ACC112 (cell line): Measurements from ENCODE around the gene BMERB1.
"Not testable (repeated sequence)": the region's sequence is repeated elsewhere in the genome, so short reads cannot be mapped to it uniquely, and the experiment has no call there.

Experiments
- H2AFZ ChIP-seq: fragments of 200-600 bp; sonication (generic); one replicate; pipeline ENCODE4 v1.6.0; 2017; ENCODE audit warnings: antibody characterized with exemption, low read length; ENCODE audit not compliant: unreplicated experiment
- H3K27ac ChIP-seq: fragments of 200-600 bp; sonication (generic); 2 replicates; pipeline ENCODE4 v1.5.1; 2014; ENCODE audit warnings: low read depth, mild to moderate bottlenecking, antibody characterized with exemption, low read length, moderate library complexity
- H3K27me3 ChIP-seq: fragments of 200-600 bp; sonication (generic); 2 replicates; pipeline ENCODE4 v1.6.1; 2014; ENCODE audit warnings: mild to moderate bottlenecking, antibody characterized with exemption, low read length, moderate library complexity, mixed read lengths; ENCODE audit not compliant: insufficient read depth
- H3K36me3 ChIP-seq: fragments of 200-600 bp; sonication (generic); 2 replicates; pipeline ENCODE4 v1.6.1; 2016; ENCODE audit warnings: mild to moderate bottlenecking, antibody characterized with exemption, low read length, moderate library complexity, mixed read lengths; ENCODE audit not compliant: insufficient read depth
- H3K4me1 ChIP-seq: fragments of 200-600 bp; sonication (generic); one replicate; pipeline ENCODE4 v1.6.1; 2016; ENCODE audit warnings: low read length, mixed read lengths; ENCODE audit not compliant: insufficient read depth, unreplicated experiment, control insufficient read depth
- H3K4me3 ChIP-seq: fragments of 200-600 bp; sonication (generic); 2 replicates; pipeline ENCODE4 v1.5.1; 2014; ENCODE audit warnings: mild to moderate bottlenecking, low read depth, low read length
- H3K79me2 ChIP-seq: fragments of 200-600 bp; sonication (generic); one replicate; pipeline ENCODE4 v1.6.0; 2016; ENCODE audit warnings: low read length; ENCODE audit not compliant: control insufficient read depth, unreplicated experiment, insufficient read depth

BMERB1 gene

GRCh38 chr16:15444264-15444663 lies 9.9 kb downstream of the BMERB1 start:
- Histone ChIP-seq H3K79me2 (peaks cover 17% of the 10 kb centered on the region), H3K27ac (no peak overlapping the region), H3K4me1 (peaks cover 26% of the 10 kb centered on the region), H3K27me3 (no peaks in the 10 kb centered on the region), H3K4me3 (no peak overlapping the region), H2AFZ (no peak overlapping the region), H3K36me3 (peaks cover 7% of the 10 kb centered on the region; the same call in 1 of the 2 replicates)

DNA sequence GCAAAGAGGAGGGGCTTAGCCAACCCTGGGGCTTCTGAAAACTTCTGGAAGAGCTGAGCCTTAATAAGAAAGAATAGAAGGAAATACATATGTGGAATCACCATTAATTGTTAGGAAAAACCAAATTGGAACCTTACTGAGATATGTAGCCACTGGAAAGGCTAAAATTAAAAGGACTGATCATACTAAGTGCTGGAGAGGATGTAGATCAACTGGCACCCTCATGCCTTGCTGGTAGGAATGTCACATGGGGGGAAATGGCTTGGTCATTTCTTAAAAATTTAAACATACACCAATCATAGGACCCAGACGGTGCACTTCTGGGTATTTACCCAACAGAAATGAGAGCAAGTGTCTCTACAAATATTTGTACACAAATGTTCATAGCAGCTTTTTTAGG lies 11.1 kb downstream of the BMERB1 start:
- Histone ChIP-seq H3K4me1 (peaks cover 19% of the 10 kb centered on the region), H3K27ac (no peak overlapping the region), H3K79me2 (peaks cover 17% of the 10 kb centered on the region), H3K36me3 (peaks cover 7% of the 10 kb centered on the region; the same call in 1 of the 2 replicates), H2AFZ (no peak overlapping the region), H3K27me3 (no peaks in the 10 kb centered on the region), H3K4me3 (no peak overlapping the region)

GRCh38 chr16:15446901-15447300 lies 12.5 kb downstream of the BMERB1 start:
- no peak overlapping the region for H2AFZ ChIP-seq
- no peaks in the 10 kb centered on the region for H3K27me3 ChIP-seq

DNA sequence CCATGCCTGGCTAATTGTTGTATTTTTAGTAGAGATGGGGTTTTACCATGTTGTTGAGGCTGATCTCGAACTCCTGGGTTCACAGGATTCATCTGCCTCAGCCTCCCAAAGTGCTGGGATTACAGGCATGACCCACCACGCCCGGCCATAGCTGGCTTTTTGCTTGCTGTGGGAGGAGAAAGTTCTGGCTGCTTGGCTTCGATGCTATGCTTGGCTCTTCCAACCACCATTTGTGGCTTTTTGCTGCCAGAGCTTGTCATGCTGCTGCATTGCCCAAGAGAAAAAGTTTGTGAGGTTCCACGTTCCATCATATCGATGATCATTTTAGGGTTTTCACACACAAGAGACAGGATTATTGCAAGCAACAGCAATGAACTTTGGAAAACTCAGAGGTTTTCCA lies 16.2 kb downstream of the BMERB1 start:
- H3K27me3 ChIP-seq, result no peaks in the 10 kb centered on the region
- no peaks in the 10 kb centered on the region; the same call in 1 of the 2 replicates for H3K36me3 ChIP-seq
- H2AFZ ChIP-seq, result no peak overlapping the region
- no peak overlapping the region for H3K27ac ChIP-seq
- no peak overlapping the region for H3K4me3 ChIP-seq
- H3K4me1 ChIP-seq, result peaks cover 6% of the 10 kb centered on the region
- no peaks in the 10 kb centered on the region for H3K79me2 ChIP-seq

More at GRCh38 chr16:15446901-15447300, 12.5 kb downstream of the BMERB1 start:
- peaks cover 7% of the 10 kb centered on the region; the same call in 1 of the 2 replicates for H3K36me3 ChIP-seq
- H3K79me2 ChIP-seq, result peaks cover 12% of the 10 kb centered on the region
- H3K4me1 ChIP-seq, result peaks cover 4% of the 10 kb centered on the region
- no peak overlapping the region for H3K4me3 ChIP-seq
- H3K27ac ChIP-seq, result no peak overlapping the region

DNA sequence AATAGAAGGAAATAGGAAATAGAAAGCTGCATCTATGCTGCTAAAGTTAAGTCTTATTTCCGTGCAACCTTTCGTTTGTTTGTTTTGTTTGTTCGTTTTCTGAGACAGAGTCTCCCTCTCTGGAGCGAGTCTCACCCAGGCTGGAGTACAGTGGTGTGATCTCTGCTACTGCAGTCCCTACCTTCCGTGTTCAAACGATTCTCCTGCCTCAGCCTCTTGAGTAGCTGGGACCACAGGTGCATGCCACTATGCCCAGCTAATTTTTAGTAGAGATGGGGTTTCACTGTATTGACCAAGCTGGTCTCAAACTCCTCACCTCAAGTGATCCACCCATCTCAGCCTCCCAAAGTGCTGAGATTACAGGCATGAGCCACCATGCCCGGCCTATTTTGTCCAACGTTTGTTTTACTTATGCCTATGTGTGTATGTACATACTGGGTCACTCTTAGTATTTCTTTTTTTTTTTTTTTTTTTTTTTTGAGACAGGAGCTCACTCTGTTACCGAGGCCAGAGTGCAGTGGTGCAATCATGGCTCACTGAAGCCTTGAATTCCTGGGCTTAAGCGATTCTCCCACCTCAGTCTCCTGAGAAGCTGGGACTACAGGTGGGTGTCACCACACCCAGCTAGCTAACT lies 16.8 kb downstream of the BMERB1 start:
- Histone ChIP-seq H3K79me2 (no peaks in the 10 kb centered on the region), H3K27me3 (no peaks in the 10 kb centered on the region), H3K4me1 (peaks cover 6% of the 10 kb centered on the region), H3K4me3 (no peak overlapping the region), H3K27ac (no peak overlapping the region), H2AFZ (no peak overlapping the region), H3K36me3 (no peaks in the 10 kb centered on the region)

DNA sequence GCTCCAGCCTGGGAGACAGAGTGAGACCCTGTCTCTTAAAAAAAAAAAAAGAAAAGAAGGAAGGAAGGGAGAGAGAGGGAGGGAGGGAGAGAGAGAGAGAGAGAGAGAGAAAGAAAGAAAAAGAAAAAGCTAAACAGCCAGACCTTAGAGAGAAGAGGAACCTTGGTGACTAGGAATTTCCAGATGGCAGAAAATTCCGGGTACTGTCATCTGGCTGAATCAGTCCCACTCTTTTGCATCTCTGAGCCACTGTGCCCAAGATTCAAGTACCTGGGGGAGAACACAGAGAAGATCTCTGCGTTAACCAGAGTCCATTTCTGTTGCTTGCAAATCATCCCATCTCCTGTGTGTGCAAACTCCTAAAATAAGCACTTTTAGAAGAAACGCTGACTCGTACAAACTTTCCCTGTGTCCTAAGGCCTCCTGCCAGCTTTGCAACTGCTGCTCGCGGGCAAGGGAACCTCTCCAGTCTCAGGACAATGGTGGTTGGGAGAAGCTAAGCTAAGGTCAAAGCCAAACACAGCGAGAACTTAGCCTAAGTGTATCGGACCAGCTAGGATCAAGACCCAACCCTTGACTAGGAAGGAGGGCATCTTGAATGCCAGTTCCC lies 18.0 kb downstream of the BMERB1 start:
- Histone ChIP-seq H2AFZ (no peak overlapping the region), H3K4me3 (no peak overlapping the region), H3K4me1 (peaks cover 6% of the 10 kb centered on the region), H3K27ac (no peak overlapping the region), H3K79me2 (no peaks in the 10 kb centered on the region), H3K27me3 (no peaks in the 10 kb centered on the region), H3K36me3 (no peaks in the 10 kb centered on the region)

- H3K79me2 ChIP-seq, H3K4me3 ChIP-seq, H3K27ac ChIP-seq, H3K27me3 ChIP-seq, H3K36me3 ChIP-seq, H2AFZ ChIP-seq, H3K4me1 ChIP-seq: not testable (repeated sequence)
These were observed 18.9 kb downstream of the BMERB1 start for GRCh38 chr16:15453296-15453695.

DNA sequence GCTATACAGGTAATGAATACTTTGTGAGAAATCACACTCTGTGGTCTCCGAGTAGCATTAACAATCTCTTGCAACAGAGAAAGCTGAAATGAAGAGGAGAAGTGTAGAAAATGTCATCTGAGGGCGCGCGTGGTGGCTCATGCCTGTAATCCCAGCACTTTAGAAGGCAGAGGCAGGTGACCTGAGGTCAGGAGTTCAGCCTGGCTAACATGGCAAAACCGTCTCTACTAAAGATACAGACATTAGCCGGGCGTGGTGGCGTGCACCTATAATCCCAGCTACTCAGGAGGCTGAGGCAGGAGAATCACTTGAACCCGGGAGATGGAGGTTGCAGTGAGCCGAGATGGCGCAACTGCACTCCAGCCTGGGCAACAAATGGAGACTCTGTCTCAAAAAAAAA lies 20.5 kb downstream of the BMERB1 start:
- H3K27me3 ChIP-seq, H3K27ac ChIP-seq, H2AFZ ChIP-seq, H3K4me3 ChIP-seq, H3K79me2 ChIP-seq, H3K4me1 ChIP-seq, H3K36me3 ChIP-seq: not testable (repeated sequence)

- Histone ChIP-seq H3K27me3 (no peaks in the 10 kb centered on the region), H2AFZ (no peak overlapping the region), H3K27ac (no peak overlapping the region), H3K4me1 (peaks cover 19% of the 10 kb centered on the region), H3K79me2 (no peaks in the 10 kb centered on the region), H3K36me3 (no peaks in the 10 kb centered on the region), H3K4me3 (no peak overlapping the region)
These were observed 23.0 kb downstream of the BMERB1 start for GRCh38 chr16:15457400-15457799.

DNA sequence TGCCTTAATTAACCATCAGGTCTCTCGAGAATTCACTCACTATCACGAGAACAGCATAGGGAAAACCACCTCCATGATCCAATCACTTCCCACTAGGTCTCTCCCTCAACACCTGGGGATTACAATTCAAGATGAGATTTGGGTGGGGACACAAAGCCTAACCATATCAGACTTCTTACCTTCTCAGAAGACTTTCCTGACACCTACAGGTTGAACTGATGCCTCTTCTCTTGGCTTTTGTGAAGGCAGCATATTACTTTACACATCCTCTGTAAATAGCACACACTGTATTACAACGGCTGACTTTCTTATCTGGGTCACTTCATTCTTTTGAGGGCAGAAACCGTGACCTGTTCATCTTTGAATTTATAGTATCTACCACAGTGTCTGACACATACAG lies 23.6 kb downstream of the BMERB1 start:
- Histone ChIP-seq H3K27ac (no peak overlapping the region), H2AFZ (no peak overlapping the region), H3K79me2 (no peaks in the 10 kb centered on the region), H3K4me1 (peaks cover 19% of the 10 kb centered on the region), H3K36me3 (no peaks in the 10 kb centered on the region), H3K27me3 (no peaks in the 10 kb centered on the region), H3K4me3 (no peak overlapping the region)

GRCh38 chr16:15459791-15460190 lies 25.4 kb downstream of the BMERB1 start:
- Histone ChIP-seq H2AFZ (no peak overlapping the region), H3K4me1 (peaks cover 12% of the 10 kb centered on the region), H3K27ac (no peak overlapping the region)

More at GRCh38 chr16:15459791-15460190, 25.4 kb downstream of the BMERB1 start:
- no peaks in the 10 kb centered on the region for H3K79me2 ChIP-seq
- H3K4me3 ChIP-seq, result no peak overlapping the region
- no peaks in the 10 kb centered on the region for H3K36me3 ChIP-seq
- no peaks in the 10 kb centered on the region for H3K27me3 ChIP-seq
